DOHH2 (cell line): ENCODE results near the gene RNF167.

Experiments
- H3F3A ChIP-seq: fragments of 200-600 bp; sonication (generic), shearing (Covaris generic); 2 replicates; pipeline ENCODE4 v1.6.0; 2016; ENCODE audit warnings: antibody characterized with exemption, mild to moderate bottlenecking; ENCODE audit not compliant: control insufficient read depth, insufficient read depth
- H3K27ac ChIP-seq: fragments of 200-600 bp; sonication (generic); 2 replicates; pipeline ENCODE4 v1.5.1; 2014; ENCODE audit warnings: low read depth, mild to moderate bottlenecking, low read length, moderate library complexity
- H3K27me3 ChIP-seq: fragments of 200-600 bp; sonication (generic); 2 replicates; pipeline ENCODE4 v1.6.1; 2014; ENCODE audit warnings: mild to moderate bottlenecking, low read length, mixed read lengths; ENCODE audit not compliant: control insufficient read depth
- H3K36me3 ChIP-seq: fragments of 200-600 bp; sonication (generic); 2 replicates; pipeline ENCODE4 v1.6.1; 2014; ENCODE audit warnings: mild to moderate bottlenecking, low read length, moderate library complexity, mixed read lengths; ENCODE audit not compliant: control insufficient read depth
- H3K4me1 ChIP-seq: fragments of 200-600 bp; sonication (generic); 2 replicates; pipeline ENCODE4 v1.6.1; 2014; ENCODE audit warnings: mild to moderate bottlenecking, low read length, mixed read lengths; ENCODE audit not compliant: control insufficient read depth
- H3K4me2 ChIP-seq: fragments of 200-600 bp; sonication (generic); 2 replicates; pipeline ENCODE4 v1.6.0; 2014; ENCODE audit warnings: mild to moderate bottlenecking, low read length, moderate library complexity
- H3K4me3 ChIP-seq: fragments of 200-600 bp; sonication (generic); 2 replicates; pipeline ENCODE4 v1.5.1; 2014; ENCODE audit warnings: mild to moderate bottlenecking, low read length, mixed read lengths
- H3K79me2 ChIP-seq: fragments of 200-600 bp; sonication (generic); 2 replicates; pipeline ENCODE4 v1.6.1; 2014; ENCODE audit warnings: mild to moderate bottlenecking, low read length, mixed read lengths; ENCODE audit not compliant: control insufficient read depth
- H3K9me2 ChIP-seq: fragments of 200-600 bp; sonication (generic); replicated peaks from 2 replicates; pipeline ENCODE4 v1.6.1; 2014; ENCODE audit warnings: mild to moderate bottlenecking, low read length, mixed read lengths; ENCODE audit not compliant: control insufficient read depth
- H3K9me3 ChIP-seq: fragments of 200-600 bp; sonication (generic); 2 replicates; pipeline ENCODE4 v1.6.1; 2014; ENCODE audit warnings: antibody characterized with exemption, low read length, mixed read lengths; ENCODE audit not compliant: control insufficient read depth, insufficient read depth
- H4K20me1 ChIP-seq: fragments of 200-600 bp; sonication (generic); 2 replicates; pipeline ENCODE4 v1.6.0; 2014; ENCODE audit warnings: low read depth, mild to moderate bottlenecking, antibody characterized with exemption, low read length, moderate library complexity; ENCODE audit not compliant: control insufficient read depth, insufficient read depth
- CTCF ChIP-seq: fragments of 200-600 bp; sonication (generic); IDR thresholded peaks from one replicate; pipeline ENCODE4 v1.5.1; 2014; ENCODE audit warnings: antibody characterized with exemption, mild to moderate bottlenecking, low read depth, low read length; ENCODE audit not compliant: poor library complexity, severe bottlenecking
- EZH2phosphoT487 ChIP-seq: fragments of 200-600 bp; sonication (generic); IDR thresholded peaks from 2 replicates; pipeline ENCODE4 v1.6.1; 2017; ENCODE audit warnings: borderline replicate concordance, mild to moderate bottlenecking, antibody characterized with exemption, low read length, moderate library complexity, mixed read lengths

The RNF167 gene

GRCh38 chr17:4972322-4972721 lies 32.3 kb downstream of the RNF167 start:
- Histone ChIP-seq H3K9me2 (no peaks in the 10 kb centered on the region), H3K27me3 (no peaks in the 10 kb centered on the region), H3K4me2 (no peak overlapping the region), H3K79me2 (peaks cover 11% of the 10 kb centered on the region), H3K27ac (no peak overlapping the region), H3K4me1 (peaks cover 10% of the 10 kb centered on the region), H3K9me3 (no peaks in the 10 kb centered on the region), H3F3A (no peaks in the 10 kb centered on the region; the same call in 1 of the 2 replicates), H4K20me1 (no peaks in the 10 kb centered on the region), H3K4me3 (no peak overlapping the region), H3K36me3 (peaks cover 61% of the 10 kb centered on the region)
- no peak for TF ChIP-seq CTCF
- TF ChIP-seq EZH2phosphoT487, result no peak

GRCh38 chr17:4972752-4973151 lies 32.7 kb downstream of the RNF167 start:
- H3K9me2 ChIP-seq, result no peaks in the 10 kb centered on the region
- peaks cover 11% of the 10 kb centered on the region for H3K79me2 ChIP-seq
- H4K20me1 ChIP-seq, result no peaks in the 10 kb centered on the region
- no peaks in the 10 kb centered on the region for H3K9me3 ChIP-seq
- H3K4me2 ChIP-seq, result no peak overlapping the region
- H3K27me3 ChIP-seq, result no peaks in the 10 kb centered on the region
- no peak overlapping the region for H3K4me3 ChIP-seq
- H3K4me1 ChIP-seq, result peaks cover 10% of the 10 kb centered on the region
- TF ChIP-seq EZH2phosphoT487 (no peak), CTCF (no peak)
- H3F3A ChIP-seq, result no peaks in the 10 kb centered on the region; the same call in 1 of the 2 replicates
- no peak overlapping the region for H3K27ac ChIP-seq
- peaks cover 65% of the 10 kb centered on the region for H3K36me3 ChIP-seq

DNA sequence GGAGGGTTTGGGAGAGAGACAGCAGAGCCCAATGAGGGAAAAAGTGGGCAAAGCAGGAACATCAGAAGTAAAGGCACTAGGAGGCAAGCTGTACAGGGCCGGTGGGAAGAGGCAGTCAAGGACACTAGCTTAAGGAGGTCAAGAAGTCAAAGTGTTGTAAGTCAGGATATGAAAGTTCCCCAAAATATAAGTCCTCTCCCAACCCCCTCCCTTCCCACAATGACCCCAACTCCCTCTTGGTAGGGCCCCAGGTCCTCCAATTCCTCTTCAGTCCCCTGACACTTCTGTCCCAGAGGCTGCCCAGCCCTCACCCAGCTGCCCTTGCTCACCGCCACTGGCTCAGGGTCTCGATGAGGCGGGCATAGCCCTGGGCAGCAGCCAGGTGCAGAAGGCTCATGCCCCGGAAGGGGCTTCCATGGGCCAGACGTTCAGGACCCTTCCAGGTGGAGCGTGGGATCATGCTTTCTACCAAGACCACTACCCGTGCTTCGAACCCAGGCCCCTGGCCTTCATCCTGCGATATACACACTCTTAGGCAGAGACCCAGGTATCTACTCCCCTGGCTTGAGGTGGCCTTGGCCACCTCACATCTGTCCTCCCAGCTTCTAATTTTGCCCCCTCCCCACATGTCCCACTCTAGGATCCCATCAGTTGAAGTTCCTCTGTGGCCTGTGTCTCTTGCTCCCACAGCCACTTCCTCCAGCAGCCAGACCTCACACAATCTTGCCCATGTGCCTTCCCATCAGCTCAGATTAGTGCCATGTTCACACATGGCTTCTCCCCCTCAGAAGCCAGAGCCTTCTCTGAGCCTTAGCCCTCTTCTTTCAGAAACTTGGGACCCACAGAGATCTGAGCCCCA lies 33.4 kb downstream of the RNF167 start:
- Histone ChIP-seq H3K27ac (no peak overlapping the region), H3K79me2 (peaks cover 5% of the 10 kb centered on the region), H3K27me3 (no peaks in the 10 kb centered on the region), H3F3A (no peaks in the 10 kb centered on the region; the same call in 1 of the 2 replicates), H3K36me3 (peaks cover 72% of the 10 kb centered on the region), H3K9me2 (no peaks in the 10 kb centered on the region), H3K9me3 (no peaks in the 10 kb centered on the region), H3K4me3 (no peak overlapping the region), H3K4me1 (peaks cover 6% of the 10 kb centered on the region), H3K4me2 (no peak overlapping the region), H4K20me1 (no peaks in the 10 kb centered on the region)
- TF ChIP-seq EZH2phosphoT487 (no peak), CTCF (no peak)
